Gastrocnemius medialis (tissue), 4 donors: Measurements from ENCODE around the gene HP. TPM values are rescaled to one million over a fixed set of nuclear protein-coding genes. Genes with fewer than 3 reads are reported as not detected.

Experiments
- ATAC-seq, 2 donors: fragments of 150-250 bp; one replicate each; pipeline ENCODE4 v1.9.1; 2016
- DNase-seq, 2 donors: peaks; one replicate each; pipeline ENCODE4 v3.0.0-alpha.2; 2019
- H3K27ac ChIP-seq, 4 donors: fragments of 200-600 bp; sonication (generic); 1 replicate in 1 of 4; 2 replicates in 3 of 4; pipeline ENCODE4 v1.5.1; 2016 to 2018; ENCODE audit warnings: mild to moderate bottlenecking in 2 of 4, moderate library complexity in 1 of 4
- H3K27me3 ChIP-seq, 3 donors: fragments of 200-600 bp; sonication (generic) in 2 of 3; 1 replicate in 1 of 3; 2 replicates in 2 of 3; pipeline versions ENCODE4 v1.5.1 to v1.6.0; 2016 to 2019; ENCODE audit warnings: mild to moderate bottlenecking in 1 of 3, moderate library complexity in 1 of 3
- H3K36me3 ChIP-seq, 2 donors: fragments of 200-600 bp; sonication (generic) in 1 of 2; one replicate each; pipeline ENCODE4 v1.5.1; 2017 to 2018
- H3K4me1 ChIP-seq, 2 donors: fragments of 200-600 bp; sonication (generic) in 1 of 2; one replicate each; pipeline ENCODE4 v1.5.1; 2016 to 2017; ENCODE audit warnings: mild to moderate bottlenecking in 2 of 2
- H3K4me3 ChIP-seq, 4 donors: fragments of 200-600 bp; sonication (generic) in 3 of 4; 1 replicate in 1 of 4; 2 replicates in 3 of 4; pipeline ENCODE4 v1.5.1; 2016 to 2019; ENCODE audit warnings: mild to moderate bottlenecking in 2 of 4
- H3K9me3 ChIP-seq, 3 donors: fragments of 200-600 bp; sonication (generic) in 2 of 3; 1 replicate in 1 of 3; 2 replicates in 2 of 3; pipeline ENCODE4 v1.5.1; 2016 to 2019
- POLR2A ChIP-seq, 2 donors: fragments of 450-650 bp; IDR thresholded peaks; one replicate each; pipeline ENCODE4 v1.6.1; 2017; ENCODE audit warnings: antibody characterized with exemption in 2 of 2, mild to moderate bottlenecking in 2 of 2, moderate library complexity in 2 of 2
- in situ Hi-C, 4 donors: fragments of 200-750 bp; cut with MboI; loops; one replicate each; pipeline versions ENCODE4 v1.15.0 to v1.8.0; 2017; ENCODE audit warnings: low sequenced_read_pairs in 4 of 4
- intact Hi-C: fragments of 100-400 bp; cut with DNase I; formaldehyde crosslinking; loops from one replicate; pipeline ENCODE4 v1.15.1; 2023; ENCODE audit warnings: low total_unique reads
- total RNA-seq, 4 donors: library from RNA; depleted of rRNA; stranded (reverse); fragments of >200 nt; gene quantifications; one replicate each; pipeline versions ENCODE4 v1.1.0 to v1.2.3, GENCODE V29; 2016
- TF ChIP-seq, protein P1 (sequence below), 5 experiments: fragments of 450-650 bp in 3 of 5; fragments of 200-600 bp in 2 of 5; sonication (generic) in 2 of 5; IDR thresholded peaks in 4 of 5; conservative IDR thresholded peaks in 1 of 5; 1 replicate in 4 of 5; 2 replicates in 1 of 5; pipeline ENCODE4 v1.5.1; 2016 to 2019; ENCODE audit warnings: antibody characterized with exemption in 5 of 5, mild to moderate bottlenecking in 3 of 5, moderate library complexity in 3 of 5

Gene HP
- total RNA-seq, 4 donors from 2014 or later: 1.5 to 206 (median 63.7) TPM; not detected in 1

DNA sequence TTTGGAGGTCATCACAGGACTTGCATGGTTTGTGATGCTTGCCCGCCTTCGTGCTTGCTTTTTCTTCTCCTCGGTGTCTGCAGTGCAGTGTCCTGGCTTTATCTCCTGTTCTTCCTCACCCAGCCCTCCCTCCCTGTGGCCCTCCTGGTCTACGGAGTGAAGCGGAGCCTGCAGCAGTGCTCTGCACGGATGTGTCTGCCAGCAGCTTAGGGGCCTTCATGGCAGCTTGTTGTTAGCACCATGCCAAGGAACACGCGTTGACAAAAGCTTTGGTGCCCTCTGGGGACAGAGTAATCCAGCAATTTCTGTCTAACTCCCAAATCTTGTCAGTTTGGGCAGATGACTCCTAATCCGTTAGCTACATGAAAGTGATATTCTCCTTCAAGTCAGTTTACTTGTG lies 35.8 kb upstream of the HP start:
- intact Hi-C loops (no loop called here), in situ Hi-C loops (loop anchor here in 3 of 4 donors (10.0 kb wide), 1 partner anchor 76 kb away; the partner anchor contains the start of genes DHX38 (in 3 of the 3) and TXNL4B (in 3 of the 3))
- DNase-seq (no peak), ATAC-seq (no peak)
- Histone ChIP-seq H3K9me3 (no peaks in the 10 kb centered on the region), H3K36me3 (peaks cover 0 to 34% of the 10 kb centered on the region in 2 donors), H3K4me1 (peaks cover 17 to 18% of the 10 kb centered on the region in 2 donors), H3K27me3 (no peaks in the 10 kb centered on the region), H3K4me3 (no peak overlapping the region), H3K27ac (no peak overlapping the region)
- TF ChIP-seq POLR2A (IDR thresholded peaks at IDR 0.05): no peak
- TF ChIP-seq, protein P1, sequence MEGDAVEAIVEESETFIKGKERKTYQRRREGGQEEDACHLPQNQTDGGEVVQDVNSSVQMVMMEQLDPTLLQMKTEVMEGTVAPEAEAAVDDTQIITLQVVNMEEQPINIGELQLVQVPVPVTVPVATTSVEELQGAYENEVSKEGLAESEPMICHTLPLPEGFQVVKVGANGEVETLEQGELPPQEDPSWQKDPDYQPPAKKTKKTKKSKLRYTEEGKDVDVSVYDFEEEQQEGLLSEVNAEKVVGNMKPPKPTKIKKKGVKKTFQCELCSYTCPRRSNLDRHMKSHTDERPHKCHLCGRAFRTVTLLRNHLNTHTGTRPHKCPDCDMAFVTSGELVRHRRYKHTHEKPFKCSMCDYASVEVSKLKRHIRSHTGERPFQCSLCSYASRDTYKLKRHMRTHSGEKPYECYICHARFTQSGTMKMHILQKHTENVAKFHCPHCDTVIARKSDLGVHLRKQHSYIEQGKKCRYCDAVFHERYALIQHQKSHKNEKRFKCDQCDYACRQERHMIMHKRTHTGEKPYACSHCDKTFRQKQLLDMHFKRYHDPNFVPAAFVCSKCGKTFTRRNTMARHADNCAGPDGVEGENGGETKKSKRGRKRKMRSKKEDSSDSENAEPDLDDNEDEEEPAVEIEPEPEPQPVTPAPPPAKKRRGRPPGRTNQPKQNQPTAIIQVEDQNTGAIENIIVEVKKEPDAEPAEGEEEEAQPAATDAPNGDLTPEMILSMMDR (IDR thresholded peaks at IDR 0.05 in 4 of 5, conservative IDR thresholded peaks at IDR 0.05 in 1 of 5): no peak

DNA sequence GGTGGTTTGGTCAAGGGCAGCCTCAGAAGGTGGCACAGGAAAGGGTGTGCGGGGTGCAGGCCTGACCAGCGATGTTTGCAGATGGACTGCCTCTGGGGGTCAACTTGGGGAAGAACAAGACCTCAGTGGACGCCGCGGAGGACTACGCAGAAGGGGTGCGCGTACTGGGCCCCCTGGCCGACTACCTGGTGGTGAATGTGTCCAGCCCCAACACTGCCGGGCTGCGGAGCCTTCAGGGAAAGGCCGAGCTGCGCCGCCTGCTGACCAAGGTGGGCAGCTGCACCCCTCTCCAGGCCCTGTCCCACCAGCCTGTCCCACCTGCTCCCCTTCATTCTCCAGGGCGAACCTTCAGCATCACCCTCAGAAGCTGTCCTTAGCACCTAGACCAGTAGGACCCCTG lies 33.3 kb upstream of the HP start:
- intact Hi-C loops: no loop called here
- Histone ChIP-seq H3K4me3 (no peak overlapping the region), H3K4me1 (peaks cover 0 to 1% of the 10 kb centered on the region in 2 donors), H3K9me3 (no peaks in the 10 kb centered on the region), H3K36me3 (peaks cover 0 to 58% of the 10 kb centered on the region in 2 donors), H3K27ac (no peak overlapping the region), H3K27me3 (no peaks in the 10 kb centered on the region)
- DNase-seq (no peak), ATAC-seq (no peak)
- in situ Hi-C loops: no loop called here
- TF ChIP-seq POLR2A (IDR thresholded peaks at IDR 0.05): no peak
- TF ChIP-seq, protein P1 (IDR thresholded peaks at IDR 0.05 in 4 of 5, conservative IDR thresholded peaks at IDR 0.05 in 1 of 5): no peak

DNA sequence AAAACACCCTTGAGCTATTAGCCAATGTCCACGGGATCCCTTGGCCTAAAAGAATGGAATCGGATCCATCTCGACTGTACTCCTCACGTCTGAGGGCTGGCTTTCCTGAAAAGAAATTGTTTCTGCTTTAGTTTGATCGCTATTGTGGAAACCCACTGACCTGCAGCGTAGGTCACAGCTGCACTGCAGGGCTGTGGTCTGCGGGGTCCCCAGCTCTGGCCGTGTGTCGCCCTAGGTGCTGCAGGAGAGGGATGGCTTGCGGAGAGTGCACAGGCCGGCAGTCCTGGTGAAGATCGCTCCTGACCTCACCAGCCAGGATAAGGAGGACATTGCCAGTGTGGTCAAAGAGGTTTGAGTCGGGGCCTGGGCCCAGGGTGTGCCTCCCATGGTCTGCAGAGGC lies 32.2 kb upstream of the HP start:
- H3K4me3 ChIP-seq: no peak overlapping the region
- H3K36me3 ChIP-seq: peaks cover 0 to 58% of the 10 kb centered on the region in 2 donors
- H3K27ac ChIP-seq: no peak overlapping the region
- DNase-seq (no peak), ATAC-seq (no peak)
- intact Hi-C loops (no loop called here), in situ Hi-C loops (no loop called here)
- H3K27me3 ChIP-seq: no peaks in the 10 kb centered on the region
- TF ChIP-seq, protein P1 (IDR thresholded peaks at IDR 0.05 in 4 of 5, conservative IDR thresholded peaks at IDR 0.05 in 1 of 5): no peak
- TF ChIP-seq POLR2A (IDR thresholded peaks at IDR 0.05): no peak
- no peaks in the 10 kb centered on the region for H3K4me1 ChIP-seq
- H3K9me3 ChIP-seq: no peaks in the 10 kb centered on the region

DNA sequence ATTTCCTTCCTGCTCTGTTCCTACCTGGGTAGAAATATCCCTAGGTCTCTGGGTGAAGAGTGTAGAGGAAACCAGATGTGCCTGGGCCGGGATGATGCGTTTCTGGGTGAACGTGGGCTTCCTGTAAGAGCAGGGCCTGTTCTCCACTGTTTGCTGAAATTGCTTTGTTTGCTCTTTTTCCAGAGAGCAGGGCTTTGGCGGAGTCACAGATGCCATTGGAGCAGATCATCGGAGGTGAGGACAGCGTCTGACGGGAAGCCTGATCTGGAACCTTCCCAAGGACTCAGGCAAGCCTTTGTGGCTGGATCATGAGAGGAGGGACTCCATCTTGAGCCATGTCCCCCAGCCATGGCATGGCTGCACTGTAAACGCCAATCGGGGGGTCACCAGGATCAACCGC lies 30.3 kb upstream of the HP start:
- Histone ChIP-seq H3K36me3 (peaks cover 0 to 50% of the 10 kb centered on the region in 2 donors), H3K9me3 (no peaks in the 10 kb centered on the region), H3K27ac (no peak overlapping the region), H3K27me3 (no peaks in the 10 kb centered on the region), H3K4me3 (no peak overlapping the region), H3K4me1 (no peaks in the 10 kb centered on the region)
- intact Hi-C loops (no loop called here), in situ Hi-C loops (no loop called here)
- TF ChIP-seq, protein P1 (IDR thresholded peaks at IDR 0.05 in 4 of 5, conservative IDR thresholded peaks at IDR 0.05 in 1 of 5): no peak
- no peak for TF ChIP-seq POLR2A (IDR thresholded peaks at IDR 0.05)
- ATAC-seq: no peak
- DNase-seq: no peak

DNA sequence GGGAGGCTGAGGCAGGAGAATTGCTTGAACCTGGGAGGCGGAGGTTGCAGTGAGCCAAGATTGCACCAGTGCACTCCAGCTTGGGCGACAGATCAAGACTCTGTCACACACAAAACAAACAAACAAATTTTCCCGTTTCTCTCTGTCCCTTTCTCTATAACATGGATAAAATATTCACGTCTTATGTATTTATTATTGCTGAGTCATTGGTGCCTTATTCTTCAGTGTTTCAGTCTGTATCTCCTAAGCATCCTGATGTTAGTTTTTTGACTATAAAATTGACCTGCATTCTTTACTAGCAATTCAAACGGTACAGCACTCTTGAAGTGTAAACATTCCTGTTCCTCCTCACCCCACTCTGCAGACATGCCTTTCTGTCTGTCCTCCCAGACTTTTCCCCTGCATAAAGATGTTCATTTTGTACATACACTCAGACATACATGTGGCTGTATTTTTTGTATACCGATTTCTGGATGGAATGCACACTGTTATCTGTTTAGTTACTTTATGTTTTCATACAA lies 29.4 kb upstream of the HP start:
- H3K27ac ChIP-seq: no peak overlapping the region
- no peaks in the 10 kb centered on the region for H3K27me3 ChIP-seq
- TF ChIP-seq, protein P1 (IDR thresholded peaks at IDR 0.05 in 4 of 5, conservative IDR thresholded peaks at IDR 0.05 in 1 of 5): no peak
- TF ChIP-seq POLR2A (IDR thresholded peaks at IDR 0.05): no peak
- H3K4me1 ChIP-seq: no peaks in the 10 kb centered on the region
- peaks cover 0 to 50% of the 10 kb centered on the region in 2 donors for H3K36me3 ChIP-seq
- ATAC-seq: no peak
- intact Hi-C loops (no loop called here), in situ Hi-C loops (no loop called here)
- no peaks in the 10 kb centered on the region for H3K9me3 ChIP-seq
- no peak for DNase-seq
- H3K4me3 ChIP-seq: no peak overlapping the region
